HepG2 (cell line): ENCODE results near the gene TBC1D14. TPM values are rescaled to one million over a fixed set of nuclear protein-coding genes. Genes with fewer than 3 reads are reported as not detected.

ENCODE experiments used
- CREM ChIP-seq, 2 experiments: sonication (generic) in 1 of 2; formaldehyde crosslinking in 1 of 2; IDR thresholded peaks; 2 replicates each; pipeline versions ENCODE4 v1.4.0 to v1.6.1; 2016 to 2020; ENCODE audit warnings: antibody characterized with exemption in 1 of 2, mild to moderate bottlenecking in 1 of 2, missing genetic modification reagents in 1 of 2
- ETV5 ChIP-seq: IDR thresholded peaks from 2 replicates; pipeline ENCODE4 v1.6.1; 2018; ENCODE audit warnings: missing biosample characterization, missing genetic modification reagents, inconsistent platforms, borderline replicate concordance
- PHB2 ChIP-seq: fragments of 450-650 bp; IDR thresholded peaks from 2 replicates; pipeline ENCODE4 v1.6.1; 2018; ENCODE audit not compliant: partially characterized antibody
- SRSF1 ChIP-seq: fragments of 200-400 bp; formaldehyde crosslinking; optimal IDR thresholded peaks from 2 replicates; pipeline ENCODE3; 2017; ENCODE audit warnings: mild to moderate bottlenecking, low read depth, low read length, moderate library complexity
- TCF7 ChIP-seq: sonication (generic); IDR thresholded peaks from 2 replicates; pipeline ENCODE4 v1.6.1; 2016; ENCODE audit warnings: antibody characterized with exemption, low read depth
- ZNF333 ChIP-seq: sonication (generic); formaldehyde crosslinking; IDR thresholded peaks from 2 replicates; pipeline ENCODE4 v1.4.0; 2020; ENCODE audit warnings: mild to moderate bottlenecking, missing genetic modification reagents, borderline replicate concordance
- ZNF468 ChIP-seq: sonication (generic); formaldehyde crosslinking; IDR thresholded peaks from 2 replicates; pipeline ENCODE4 v1.8.0; 2022; ENCODE audit warnings: mild to moderate bottlenecking, moderate library complexity, missing genetic modification reagents
- ZNF607 ChIP-seq: sonication (generic); formaldehyde crosslinking; IDR thresholded peaks from 2 replicates; pipeline ENCODE4 v1.5.1; 2020; ENCODE audit warnings: missing genetic modification reagents, mild to moderate bottlenecking, borderline replicate concordance
- polyA plus RNA-seq, 8 experiments: library from polyadenylated mRNA; depleted of rRNA in 3 of 8; stranded (reverse) in 7 of 8; unstranded in 1 of 8; fragments of >200 nt; fragmentation: Illumina TruSeq in 4 of 8; extraction: Trizol in 4 of 8; gene quantifications; 2 replicates each; pipeline versions ENCODE4 v1.2.1 to v1.2.3, GENCODE V29; 2011 to 2016; ENCODE audit warnings: low read depth in 4 of 8, missing spikeins in 1 of 8, mixed read lengths in 1 of 8; ENCODE audit not compliant: insufficient read depth in 1 of 8
- total RNA-seq, 5 experiments: library from RNA; depleted of rRNA; stranded (reverse); fragments of >200 nt; fragmentation: Illumina TruSeq; extraction: Trizol; gene quantifications; 2 replicates each; pipeline ENCODE4 v1.2.3, GENCODE V29; 2016; ENCODE audit warnings: low read depth in 1 of 5
- TF ChIP-seq, protein P1 (sequence below): sonication (generic); formaldehyde crosslinking; IDR thresholded peaks from 2 replicates; pipeline ENCODE4 v1.8.1; 2023; ENCODE audit warnings: mild to moderate bottlenecking, inconsistent platforms, moderate library complexity, missing genetic modification reagents, borderline replicate concordance
- TF ChIP-seq, protein P2 (sequence below): sonication (generic); formaldehyde crosslinking; IDR thresholded peaks from 2 replicates; pipeline ENCODE4 v1.8.1; 2023; ENCODE audit warnings: missing genetic modification reagents, mild to moderate bottlenecking, borderline replicate concordance
- TF ChIP-seq, protein P3 (sequence below): fragments of 450-650 bp; IDR thresholded peaks from 2 replicates; pipeline ENCODE4 v1.6.1; 2017; ENCODE audit warnings: mild to moderate bottlenecking
- TF ChIP-seq, protein P4 (sequence below): sonication (generic); formaldehyde crosslinking; IDR thresholded peaks from 2 replicates; pipeline ENCODE4 v1.9.0; 2022; ENCODE audit warnings: missing genetic modification reagents, mild to moderate bottlenecking, borderline replicate concordance
- TF ChIP-seq, protein P5 (sequence below), 2 experiments: sonication (generic) in 1 of 2; formaldehyde crosslinking in 1 of 2; IDR thresholded peaks; 2 replicates each; pipeline versions ENCODE4 v1.5.1 to v1.6.1; 2011 to 2020; ENCODE audit warnings: borderline replicate concordance in 1 of 2, low read depth in 1 of 2, low read length in 1 of 2, mild to moderate bottlenecking in 1 of 2, missing genetic modification reagents in 1 of 2, moderate library complexity in 1 of 2
- TF ChIP-seq, protein P6 (sequence below): sonication (generic); formaldehyde crosslinking; IDR thresholded peaks from 2 replicates; pipeline ENCODE4 v1.9.0; 2021; ENCODE audit warnings: missing genetic modification reagents, mild to moderate bottlenecking, borderline replicate concordance
- TF ChIP-seq, protein P7 (sequence below): IDR thresholded peaks from 2 replicates; pipeline ENCODE4 v1.6.1; 2016; ENCODE audit warnings: low read depth, borderline replicate concordance
- TF ChIP-seq, protein P8 (sequence below): sonication (generic); IDR thresholded peaks from 2 replicates; pipeline ENCODE4 v1.6.1; 2016; ENCODE audit warnings: low read depth, borderline replicate concordance

Gene TBC1D14
- total and polyA plus RNA-seq, 2 of the 13 experiments (the other 11 are each of a cell fraction or from before 2014, with no cell fraction given), result 29.5 to 46.5 TPM

DNA sequence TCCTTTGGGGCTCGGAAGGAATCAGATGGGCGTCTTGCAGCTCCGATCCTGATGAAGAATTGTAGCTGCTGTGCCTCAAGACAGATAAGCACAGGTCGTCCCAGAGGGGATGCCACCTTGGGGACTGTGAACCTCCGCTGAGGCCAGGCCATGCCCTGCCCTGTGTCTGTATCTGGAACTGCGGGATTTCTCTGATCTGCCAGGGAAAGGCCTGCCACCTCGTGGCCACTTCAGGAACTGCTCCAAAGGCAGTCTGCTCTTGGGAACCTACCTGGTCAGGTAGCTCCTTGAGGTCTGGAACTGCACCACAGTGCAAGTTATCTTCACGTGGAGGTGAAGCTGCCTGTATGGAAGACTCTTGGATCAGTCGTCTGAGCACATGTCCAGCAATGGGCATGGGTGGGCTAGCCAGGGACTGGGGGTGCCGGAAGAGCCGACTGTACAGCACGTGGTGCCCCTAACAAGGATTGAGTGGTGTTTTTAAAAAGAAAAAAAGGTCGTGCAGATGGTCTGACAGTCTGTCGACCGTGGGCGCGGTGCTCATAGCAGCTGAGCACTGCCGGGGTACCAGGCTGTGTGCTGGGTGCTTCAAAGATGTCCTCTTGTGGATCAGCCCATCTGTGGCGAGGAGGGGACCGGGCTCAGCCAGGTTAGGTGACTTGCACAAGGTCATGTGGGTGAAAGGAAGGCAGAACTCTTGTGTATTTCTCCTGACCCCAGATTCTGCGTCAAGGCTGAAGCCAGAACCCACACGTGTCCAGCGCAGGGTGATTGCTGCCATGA, 161.3 kb downstream of the TBC1D14 start (continued):
- TF ChIP-seq SRSF1, result no peak
- TF ChIP-seq, protein P1, sequence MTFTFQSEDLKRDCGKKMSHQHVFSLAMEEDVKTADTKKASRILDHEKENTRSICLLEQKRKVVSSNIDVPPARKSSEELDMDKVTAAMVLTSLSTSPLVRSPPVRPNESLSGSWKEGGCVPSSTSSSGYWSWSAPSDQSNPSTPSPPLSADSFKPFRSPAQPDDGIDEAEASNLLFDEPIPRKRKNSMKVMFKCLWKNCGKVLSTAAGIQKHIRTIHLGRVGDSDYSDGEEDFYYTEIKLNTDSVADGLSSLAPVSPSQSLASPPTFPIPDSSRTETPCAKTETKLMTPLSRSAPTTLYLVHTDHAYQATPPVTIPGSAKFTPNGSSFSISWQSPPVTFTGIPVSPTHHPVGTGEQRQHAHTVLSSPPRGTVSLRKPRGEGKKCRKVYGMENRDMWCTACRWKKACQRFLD (CRISPR knock-in tag), result no peak
- TF ChIP-seq, protein P2, sequence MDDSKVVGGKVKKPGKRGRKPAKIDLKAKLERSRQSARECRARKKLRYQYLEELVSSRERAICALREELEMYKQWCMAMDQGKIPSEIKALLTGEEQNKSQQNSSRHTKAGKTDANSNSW (CRISPR knock-in tag), result no peak
- TF ChIP-seq, protein P3, sequence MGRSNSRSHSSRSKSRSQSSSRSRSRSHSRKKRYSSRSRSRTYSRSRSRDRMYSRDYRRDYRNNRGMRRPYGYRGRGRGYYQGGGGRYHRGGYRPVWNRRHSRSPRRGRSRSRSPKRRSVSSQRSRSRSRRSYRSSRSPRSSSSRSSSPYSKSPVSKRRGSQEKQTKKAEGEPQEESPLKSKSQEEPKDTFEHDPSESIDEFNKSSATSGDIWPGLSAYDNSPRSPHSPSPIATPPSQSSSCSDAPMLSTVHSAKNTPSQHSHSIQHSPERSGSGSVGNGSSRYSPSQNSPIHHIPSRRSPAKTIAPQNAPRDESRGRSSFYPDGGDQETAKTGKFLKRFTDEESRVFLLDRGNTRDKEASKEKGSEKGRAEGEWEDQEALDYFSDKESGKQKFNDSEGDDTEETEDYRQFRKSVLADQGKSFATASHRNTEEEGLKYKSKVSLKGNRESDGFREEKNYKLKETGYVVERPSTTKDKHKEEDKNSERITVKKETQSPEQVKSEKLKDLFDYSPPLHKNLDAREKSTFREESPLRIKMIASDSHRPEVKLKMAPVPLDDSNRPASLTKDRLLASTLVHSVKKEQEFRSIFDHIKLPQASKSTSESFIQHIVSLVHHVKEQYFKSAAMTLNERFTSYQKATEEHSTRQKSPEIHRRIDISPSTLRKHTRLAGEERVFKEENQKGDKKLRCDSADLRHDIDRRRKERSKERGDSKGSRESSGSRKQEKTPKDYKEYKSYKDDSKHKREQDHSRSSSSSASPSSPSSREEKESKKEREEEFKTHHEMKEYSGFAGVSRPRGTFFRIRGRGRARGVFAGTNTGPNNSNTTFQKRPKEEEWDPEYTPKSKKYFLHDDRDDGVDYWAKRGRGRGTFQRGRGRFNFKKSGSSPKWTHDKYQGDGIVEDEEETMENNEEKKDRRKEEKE, result no peak
- TF ChIP-seq PHB2, result no peak
- TF ChIP-seq, protein P4, sequence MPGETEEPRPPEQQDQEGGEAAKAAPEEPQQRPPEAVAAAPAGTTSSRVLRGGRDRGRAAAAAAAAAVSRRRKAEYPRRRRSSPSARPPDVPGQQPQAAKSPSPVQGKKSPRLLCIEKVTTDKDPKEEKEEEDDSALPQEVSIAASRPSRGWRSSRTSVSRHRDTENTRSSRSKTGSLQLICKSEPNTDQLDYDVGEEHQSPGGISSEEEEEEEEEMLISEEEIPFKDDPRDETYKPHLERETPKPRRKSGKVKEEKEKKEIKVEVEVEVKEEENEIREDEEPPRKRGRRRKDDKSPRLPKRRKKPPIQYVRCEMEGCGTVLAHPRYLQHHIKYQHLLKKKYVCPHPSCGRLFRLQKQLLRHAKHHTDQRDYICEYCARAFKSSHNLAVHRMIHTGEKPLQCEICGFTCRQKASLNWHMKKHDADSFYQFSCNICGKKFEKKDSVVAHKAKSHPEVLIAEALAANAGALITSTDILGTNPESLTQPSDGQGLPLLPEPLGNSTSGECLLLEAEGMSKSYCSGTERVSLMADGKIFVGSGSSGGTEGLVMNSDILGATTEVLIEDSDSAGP (CRISPR knock-in tag), result 0 out of 2 replicates have a peak, but pooled peaks have one; percentile 22
- no peak for TF ChIP-seq TCF7
- TF ChIP-seq, protein P5, sequence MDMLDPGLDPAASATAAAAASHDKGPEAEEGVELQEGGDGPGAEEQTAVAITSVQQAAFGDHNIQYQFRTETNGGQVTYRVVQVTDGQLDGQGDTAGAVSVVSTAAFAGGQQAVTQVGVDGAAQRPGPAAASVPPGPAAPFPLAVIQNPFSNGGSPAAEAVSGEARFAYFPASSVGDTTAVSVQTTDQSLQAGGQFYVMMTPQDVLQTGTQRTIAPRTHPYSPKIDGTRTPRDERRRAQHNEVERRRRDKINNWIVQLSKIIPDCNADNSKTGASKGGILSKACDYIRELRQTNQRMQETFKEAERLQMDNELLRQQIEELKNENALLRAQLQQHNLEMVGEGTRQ (IDR thresholded peaks at IDR 0.05; ENCODE audit: low read depth, low read length), result no peak
- TF ChIP-seq, protein P5 (CRISPR knock-in tag; IDR thresholded peaks at IDR 0.05; ENCODE audit: borderline replicate concordance), result no peak; the same call in 1 of the 2 replicates
- TF ChIP-seq ZNF607 (CRISPR knock-in tag), result no peak
- TF ChIP-seq CREM (IDR thresholded peaks at IDR 0.05), result no peak
- TF ChIP-seq CREM (CRISPR knock-in tag; IDR thresholded peaks at IDR 0.05), result no peak
- no peak for TF ChIP-seq ZNF333
- TF ChIP-seq, protein P6, sequence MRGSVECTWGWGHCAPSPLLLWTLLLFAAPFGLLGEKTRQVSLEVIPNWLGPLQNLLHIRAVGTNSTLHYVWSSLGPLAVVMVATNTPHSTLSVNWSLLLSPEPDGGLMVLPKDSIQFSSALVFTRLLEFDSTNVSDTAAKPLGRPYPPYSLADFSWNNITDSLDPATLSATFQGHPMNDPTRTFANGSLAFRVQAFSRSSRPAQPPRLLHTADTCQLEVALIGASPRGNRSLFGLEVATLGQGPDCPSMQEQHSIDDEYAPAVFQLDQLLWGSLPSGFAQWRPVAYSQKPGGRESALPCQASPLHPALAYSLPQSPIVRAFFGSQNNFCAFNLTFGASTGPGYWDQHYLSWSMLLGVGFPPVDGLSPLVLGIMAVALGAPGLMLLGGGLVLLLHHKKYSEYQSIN (CRISPR knock-in tag), result no peak
- TF ChIP-seq, protein P7, sequence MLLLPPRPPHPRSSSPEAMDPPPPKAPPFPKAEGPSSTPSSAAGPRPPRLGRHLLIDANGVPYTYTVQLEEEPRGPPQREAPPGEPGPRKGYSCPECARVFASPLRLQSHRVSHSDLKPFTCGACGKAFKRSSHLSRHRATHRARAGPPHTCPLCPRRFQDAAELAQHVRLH, result no peak
- no peak for TF ChIP-seq ZNF468 (CRISPR knock-in tag)
- peak; percentile 40; the same call in 1 of the 2 replicates for TF ChIP-seq ETV5 (CRISPR knock-in tag)
- TF ChIP-seq, protein P8, sequence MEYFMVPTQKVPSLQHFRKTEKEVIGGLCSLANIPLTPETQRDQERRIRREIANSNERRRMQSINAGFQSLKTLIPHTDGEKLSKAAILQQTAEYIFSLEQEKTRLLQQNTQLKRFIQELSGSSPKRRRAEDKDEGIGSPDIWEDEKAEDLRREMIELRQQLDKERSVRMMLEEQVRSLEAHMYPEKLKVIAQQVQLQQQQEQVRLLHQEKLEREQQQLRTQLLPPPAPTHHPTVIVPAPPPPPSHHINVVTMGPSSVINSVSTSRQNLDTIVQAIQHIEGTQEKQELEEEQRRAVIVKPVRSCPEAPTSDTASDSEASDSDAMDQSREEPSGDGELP, result no peak
